HG03108 (cell line): ENCODE results near the gene ORM1.
"Not testable (repeated sequence)": the region's sequence is repeated elsewhere in the genome, so short reads cannot be mapped to it uniquely, and the experiment has no call there.

Source experiments
- ATAC-seq: cut with Tn5 transposase; IDR thresholded peaks from one replicate; pipeline ENCODE4 v1.9.1; 2021; ENCODE audit warnings: moderate library complexity; ENCODE audit not compliant: unreplicated experiment

Gene ORM1

DNA sequence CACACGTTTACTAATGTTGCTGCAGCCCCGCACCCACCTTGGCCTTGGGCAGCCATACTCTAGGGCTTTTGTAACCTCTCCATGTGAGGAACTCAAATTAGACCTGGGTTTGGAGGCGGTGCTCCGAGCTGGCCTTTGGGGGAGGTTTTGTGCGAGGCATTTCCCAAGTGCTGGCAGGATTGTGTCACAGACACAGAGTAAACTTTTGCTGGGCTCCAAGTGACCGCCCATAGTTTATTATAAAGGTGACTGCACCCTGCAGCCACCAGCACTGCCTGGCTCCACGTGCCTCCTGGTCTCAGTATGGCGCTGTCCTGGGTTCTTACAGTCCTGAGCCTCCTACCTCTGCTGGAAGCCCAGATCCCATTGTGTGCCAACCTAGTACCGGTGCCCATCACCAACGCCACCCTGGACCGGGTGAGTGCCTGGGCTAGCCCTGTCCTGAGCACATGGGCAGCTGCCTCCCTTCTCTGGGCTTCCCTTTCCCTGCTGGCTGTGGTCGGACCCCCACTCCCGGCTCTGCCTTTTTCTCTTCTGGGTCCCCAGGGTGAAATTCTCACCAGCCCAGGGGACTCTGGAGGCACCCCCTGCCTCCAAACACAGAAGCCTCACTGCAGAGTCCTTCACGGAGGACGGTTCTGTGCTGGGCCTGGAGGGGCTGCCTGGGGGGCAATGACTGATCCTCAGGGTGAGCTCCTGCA is at the start of gene ORM1:
Gene ORM1, plus strand, starts transcription at position 268 of the 701 bp plus-strand sequence. Its CDS starts 36 bp downstream, at position 304.
- not testable (repeated sequence) for ATAC-seq

DNA sequence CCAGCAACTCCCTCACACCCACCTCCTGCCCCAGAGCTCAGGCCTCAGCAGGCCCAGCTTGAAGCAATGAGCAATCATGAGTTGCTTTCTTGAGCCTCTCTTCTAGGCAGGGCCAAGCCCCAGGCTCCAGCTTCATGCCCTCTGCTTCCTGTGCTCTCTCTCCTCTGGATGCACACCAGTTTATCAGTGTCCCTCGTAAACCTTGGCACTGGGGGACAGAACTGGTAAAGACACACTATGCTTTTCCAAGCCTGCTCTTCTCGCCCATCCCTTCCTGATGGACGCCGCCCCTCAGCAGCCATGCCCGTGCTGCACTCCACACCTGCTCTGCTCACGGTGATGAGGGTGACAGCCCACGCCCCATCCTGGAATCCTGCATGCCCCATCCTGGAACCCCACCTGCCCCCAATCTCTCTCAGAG is 49.4 kb upstream of the ORM1 start:
- ATAC-seq = no peak

DNA sequence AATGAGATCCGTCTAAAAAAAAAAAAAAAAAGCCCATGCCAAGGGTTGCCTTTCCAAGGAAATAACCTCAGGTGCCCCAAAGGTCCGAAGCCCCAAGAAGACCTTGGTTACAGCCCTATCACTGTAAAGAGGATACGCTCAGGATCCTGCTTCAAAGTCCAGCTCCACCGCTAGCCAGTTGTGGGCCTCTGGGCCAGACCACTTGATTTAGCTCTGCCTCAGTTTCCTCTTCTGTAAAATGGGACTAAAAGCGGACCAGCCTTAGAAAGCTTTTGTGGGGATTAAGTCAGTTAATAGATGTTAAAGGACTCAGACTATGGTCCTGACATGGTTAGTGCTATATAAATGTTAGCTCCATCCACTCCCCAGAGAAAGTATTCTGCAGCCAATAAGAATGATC is 48.7 kb upstream of the ORM1 start:
- ATAC-seq = no peak

DNA sequence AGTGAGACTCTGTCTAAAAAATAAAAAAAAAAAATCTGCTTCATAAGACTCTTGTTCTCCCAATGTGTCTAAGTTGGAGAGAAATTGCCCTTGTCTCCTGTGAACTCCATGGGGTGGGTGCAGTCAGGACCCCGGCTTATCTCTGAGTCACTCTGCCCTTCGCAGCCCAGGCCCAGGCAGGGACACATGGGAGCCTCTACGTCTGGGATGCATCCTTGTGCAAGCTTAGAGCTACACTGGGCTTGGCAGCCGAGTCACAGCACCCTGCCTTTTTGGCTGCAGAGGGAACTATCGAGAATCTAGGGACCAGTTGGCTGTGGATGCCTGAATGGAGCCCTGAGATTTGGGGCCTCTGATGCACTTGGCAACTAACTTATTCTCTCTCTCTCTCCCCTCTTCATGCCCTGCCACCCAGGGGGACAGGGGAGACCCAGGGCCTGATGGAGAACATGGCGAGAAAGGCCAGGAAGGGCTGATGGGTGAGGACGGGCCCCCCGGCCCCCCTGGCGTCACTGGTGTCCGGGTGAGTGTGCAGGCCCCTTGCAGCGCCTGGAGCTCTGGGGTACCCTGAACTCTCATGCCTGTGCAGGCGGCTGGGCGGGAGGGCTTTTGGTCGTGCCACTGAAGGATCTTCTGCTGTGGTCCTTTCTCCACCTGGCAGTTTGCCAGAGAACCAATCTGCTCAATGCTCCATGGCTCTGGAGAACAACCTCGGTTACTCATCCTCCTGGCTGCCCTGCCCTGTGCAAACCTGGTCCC is 47.5 kb upstream of the ORM1 start:
- ATAC-seq = no peak

DNA sequence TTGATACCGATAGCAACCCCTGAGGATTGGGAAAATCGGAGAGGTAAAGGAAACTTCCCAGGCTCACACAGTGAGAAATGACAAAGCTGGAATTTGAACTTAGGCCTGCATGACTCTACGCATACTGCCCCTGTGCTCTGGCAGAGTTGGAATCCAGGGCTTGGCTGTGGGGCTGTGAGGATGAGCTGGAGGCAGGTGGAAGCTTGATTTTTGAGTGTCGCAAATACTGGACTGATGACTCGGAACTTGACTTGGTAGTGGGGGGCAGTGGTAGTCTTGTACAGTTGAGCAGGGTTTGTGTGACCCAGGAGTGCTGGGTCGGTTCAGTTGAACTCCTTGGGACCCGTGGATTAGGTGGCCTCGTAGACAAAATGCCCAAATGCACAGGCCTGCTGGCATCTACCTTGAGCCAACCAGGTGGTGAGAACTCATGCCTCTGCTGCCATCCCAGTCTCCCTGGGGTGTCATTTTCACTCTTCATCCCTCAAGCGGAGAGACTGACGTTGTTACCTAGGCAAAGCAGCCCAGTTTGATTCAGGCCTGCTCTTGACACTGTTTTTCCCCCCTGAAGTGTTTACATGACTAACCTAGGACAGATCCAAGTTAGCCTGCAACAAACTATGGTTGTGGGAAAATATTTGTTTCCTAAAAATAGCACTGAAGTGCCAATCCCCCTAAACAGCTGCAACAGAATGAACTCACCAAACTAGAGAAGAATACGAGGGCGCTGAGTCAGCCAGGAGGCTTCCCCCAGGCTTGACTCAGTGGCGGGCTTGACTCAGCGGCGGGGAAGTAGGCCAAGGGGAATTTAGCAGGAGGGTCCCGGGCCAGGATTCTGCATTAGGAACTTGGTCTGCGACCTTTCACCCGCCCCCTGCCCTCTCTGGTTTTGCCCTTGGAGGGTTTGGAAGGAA is 45.7 kb upstream of the ORM1 start:
- ATAC-seq = no peak

DNA sequence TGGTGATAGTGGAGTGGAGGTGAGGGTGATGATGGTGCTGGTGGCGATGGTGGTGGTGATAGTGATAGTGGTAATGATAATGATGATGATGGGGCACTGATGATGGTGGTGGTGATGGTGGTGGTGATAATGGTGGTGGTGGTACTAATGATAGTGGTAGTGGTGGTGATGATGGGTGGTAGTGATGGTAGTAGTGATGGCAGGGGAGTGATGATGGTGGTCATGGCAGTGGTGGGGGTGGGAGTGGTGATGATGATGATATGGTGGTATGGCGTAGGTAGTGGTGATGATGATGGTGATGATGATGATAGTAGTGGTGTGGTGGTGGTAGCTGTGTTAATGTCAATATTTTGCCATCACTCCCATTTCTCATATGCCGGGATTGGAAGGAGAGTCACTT is 44.5 kb upstream of the ORM1 start:
- no peak for ATAC-seq

DNA sequence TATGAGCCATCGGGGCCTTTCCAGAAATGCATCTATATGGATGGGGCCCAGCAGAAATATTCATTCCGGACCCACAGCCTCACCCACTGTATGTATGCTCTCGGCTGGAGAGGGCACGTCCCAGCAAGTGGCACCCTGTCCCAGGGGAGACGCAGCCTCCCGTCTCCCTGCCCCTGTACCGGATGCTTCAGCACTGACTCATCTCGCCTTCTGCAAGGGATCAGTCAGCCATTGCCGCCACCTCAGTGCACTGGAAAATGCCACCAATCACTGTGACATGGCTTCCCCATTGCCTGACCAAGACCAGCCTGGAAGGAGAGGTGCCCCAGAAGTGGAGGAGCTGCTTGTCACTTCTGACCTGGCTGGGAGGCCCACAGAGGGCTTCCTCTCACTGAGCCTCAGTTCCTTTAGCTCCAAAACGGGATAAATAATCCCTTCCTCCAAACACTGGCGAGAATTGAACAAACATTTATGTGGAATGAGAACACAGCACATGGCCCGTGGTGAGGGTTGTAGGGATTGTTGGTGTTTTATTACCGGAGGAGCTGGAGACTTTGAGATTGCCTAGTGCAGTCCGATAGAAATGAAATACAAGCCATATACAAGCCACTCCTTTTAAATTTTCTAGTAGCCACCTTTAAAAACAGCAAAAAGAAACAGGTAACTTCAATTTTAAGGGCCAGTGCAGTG is 43.9 kb upstream of the ORM1 start:
- ATAC-seq = no peak

DNA sequence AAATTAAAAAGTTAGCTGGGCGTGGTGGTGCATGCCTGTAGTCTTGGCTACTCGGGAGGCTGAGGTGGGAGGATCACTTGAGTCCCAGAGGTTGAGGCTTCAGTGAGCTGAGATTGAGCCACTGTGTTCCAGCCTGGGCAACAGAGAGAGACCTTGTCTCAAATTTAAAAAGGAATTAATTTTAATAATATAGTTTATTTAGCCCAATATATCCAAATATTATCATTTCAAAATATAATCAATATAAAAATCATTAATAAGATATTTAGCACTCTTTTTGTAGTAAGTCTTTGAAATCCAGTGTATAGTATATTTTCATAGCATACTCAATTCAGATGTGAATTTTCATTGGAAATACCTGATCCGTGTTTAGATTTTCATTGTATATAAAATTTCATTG is 43.2 kb upstream of the ORM1 start:
- no peak for ATAC-seq

DNA sequence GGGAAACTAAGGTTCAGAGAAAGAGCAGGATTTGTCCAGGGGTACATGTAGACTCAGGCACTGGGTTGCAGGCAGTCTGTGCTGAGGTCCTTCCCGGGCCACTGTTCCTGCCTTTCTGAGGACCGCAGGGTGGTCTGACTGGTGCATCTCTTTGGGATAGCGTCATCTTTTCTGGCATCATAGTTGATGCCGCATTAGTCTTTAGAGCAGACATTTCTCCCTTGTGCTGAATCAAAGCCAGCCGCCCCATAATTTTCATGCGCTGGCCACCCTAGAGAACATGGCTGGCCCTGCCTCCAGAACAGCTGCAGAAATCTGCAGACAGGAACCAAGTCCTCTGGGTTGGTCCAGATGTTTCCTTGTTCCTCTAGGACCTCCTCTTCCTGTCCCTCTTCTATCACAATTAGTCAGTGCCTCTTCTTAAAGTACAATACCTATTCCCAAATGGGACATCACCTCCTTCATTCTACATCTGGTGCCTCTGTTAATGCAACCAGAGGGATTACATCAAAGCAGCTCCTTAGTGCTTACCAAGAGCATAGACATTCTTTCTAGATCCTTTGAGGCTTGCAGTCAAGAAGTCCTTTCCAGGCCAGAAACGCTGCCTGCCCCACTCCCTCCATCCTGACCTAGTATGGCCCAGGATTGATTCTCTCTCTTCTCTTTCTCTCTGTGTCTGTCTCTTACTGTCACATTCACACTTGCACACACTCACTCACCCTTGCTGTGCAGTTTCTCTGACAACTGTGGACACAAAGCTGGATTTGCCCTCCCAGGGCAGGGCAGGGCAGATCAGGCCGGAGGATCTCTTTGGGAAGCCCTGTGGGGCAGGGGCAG is 42.0 kb upstream of the ORM1 start:
- ATAC-seq = no peak

DNA sequence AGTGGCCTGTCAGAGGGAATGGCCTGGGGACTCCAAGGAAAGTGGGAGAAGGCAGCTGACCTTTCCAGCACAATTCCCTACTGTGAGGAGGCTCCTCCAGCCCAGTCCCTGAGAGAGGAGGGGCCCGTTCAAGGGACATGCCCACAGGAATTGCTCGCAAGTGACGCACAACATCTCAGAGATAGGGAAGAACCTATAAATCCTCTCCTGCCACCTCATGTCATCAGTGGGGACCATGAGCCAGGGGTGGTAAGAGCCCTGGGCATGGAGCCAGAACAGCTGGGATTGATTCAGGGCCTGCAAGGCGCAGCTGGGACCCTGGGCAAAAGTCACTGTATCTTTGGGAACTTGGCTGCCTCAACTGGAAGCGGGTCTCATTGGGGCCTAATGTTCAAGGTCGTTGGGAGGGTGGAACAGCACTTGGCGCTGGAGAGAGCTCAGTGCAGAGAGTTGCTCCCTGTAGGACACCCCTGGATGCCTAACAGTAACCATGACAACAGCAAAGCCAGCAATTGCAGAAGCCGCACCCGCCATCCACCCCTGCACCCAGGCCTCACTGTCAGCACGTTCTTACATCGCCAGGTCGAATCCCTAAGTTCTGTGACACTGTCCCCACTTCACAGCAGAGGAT is 41.3 kb upstream of the ORM1 start:
- no peak for ATAC-seq

DNA sequence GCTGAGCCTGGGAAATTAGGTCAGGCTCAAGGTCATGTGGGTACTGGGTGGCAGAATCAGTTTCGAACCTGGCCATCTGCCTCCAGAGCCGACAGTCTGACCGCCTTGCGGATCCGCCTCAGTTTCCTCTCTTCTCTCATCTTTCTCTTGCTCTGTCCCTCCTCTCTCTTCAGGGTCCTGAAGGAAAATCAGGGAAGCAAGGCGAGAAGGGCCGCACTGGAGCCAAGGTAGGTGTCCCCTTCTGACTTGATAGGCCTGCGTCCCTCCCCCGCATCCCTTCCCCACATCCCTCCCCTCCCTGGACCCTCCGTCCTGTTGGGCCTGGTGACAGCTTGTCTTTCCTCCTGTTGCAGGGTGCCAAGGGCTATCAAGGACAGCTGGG is 40.8 kb upstream of the ORM1 start:
- no peak for ATAC-seq

DNA sequence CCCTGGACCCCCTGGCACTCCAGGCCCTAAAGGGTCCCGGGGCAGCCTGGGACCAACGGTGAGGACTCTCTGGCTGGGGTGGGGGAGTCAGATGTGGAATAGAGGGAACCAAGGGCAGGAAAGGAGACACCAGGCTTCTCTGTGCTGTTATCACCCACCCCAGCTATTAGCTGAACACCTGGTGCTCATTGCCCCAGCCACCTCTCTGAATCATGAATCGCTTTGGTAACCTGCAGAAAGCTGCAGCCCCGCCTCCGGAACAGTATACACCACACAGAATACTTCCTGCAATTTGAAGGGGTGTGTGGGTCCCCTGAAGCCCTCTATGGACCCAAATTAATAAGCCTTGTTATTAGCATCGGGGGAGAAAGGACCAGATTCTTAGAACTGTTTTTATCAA is 40.4 kb upstream of the ORM1 start:
- no peak for ATAC-seq

DNA sequence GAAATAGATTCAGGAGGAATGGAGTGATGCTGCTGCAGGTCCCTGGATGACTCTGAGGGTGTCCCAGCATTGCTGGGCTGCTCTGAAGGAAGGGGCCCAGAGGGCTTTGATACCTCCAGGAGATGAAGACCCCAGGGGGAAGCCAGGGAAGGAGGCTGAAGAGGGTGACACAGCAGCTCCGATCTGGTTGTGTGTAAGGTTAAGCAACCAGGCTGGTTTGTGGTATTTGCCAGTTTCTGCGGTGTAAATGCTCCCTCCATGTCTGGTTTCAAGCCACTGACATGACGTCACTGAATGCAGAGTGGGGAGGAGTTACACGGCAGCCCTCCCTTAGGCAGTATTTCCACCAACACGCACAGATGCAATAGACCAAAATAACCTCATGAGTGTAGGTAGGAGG is 40.0 kb upstream of the ORM1 start:
- no peak for ATAC-seq

DNA sequence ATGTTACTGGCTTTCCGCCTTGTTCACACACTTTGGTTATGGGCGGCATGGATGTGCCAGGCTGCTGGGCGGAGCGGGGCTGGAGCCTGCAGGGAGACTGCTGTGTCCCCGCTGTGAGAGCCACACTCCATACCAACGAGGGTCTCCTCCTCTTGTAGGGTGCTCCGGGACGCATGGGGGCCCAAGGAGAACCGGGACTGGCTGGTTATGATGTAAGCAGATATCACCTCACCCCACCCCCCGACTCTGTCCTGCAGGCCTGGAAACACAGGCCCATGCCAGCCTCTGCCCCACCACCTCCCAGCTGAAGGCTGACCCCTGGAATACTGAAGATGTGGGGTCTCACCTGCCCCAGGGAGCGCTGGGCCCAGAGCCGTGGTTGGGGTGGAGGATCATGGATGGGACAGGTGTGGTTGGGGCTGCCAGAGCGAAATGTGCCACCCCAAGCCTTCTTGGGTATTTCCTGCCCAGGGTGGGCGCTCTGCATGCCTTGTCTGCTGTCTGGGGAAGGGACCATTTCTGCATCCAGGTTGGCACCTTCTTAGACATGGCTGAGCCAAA is 39.3 kb upstream of the ORM1 start:
- no peak for ATAC-seq

DNA sequence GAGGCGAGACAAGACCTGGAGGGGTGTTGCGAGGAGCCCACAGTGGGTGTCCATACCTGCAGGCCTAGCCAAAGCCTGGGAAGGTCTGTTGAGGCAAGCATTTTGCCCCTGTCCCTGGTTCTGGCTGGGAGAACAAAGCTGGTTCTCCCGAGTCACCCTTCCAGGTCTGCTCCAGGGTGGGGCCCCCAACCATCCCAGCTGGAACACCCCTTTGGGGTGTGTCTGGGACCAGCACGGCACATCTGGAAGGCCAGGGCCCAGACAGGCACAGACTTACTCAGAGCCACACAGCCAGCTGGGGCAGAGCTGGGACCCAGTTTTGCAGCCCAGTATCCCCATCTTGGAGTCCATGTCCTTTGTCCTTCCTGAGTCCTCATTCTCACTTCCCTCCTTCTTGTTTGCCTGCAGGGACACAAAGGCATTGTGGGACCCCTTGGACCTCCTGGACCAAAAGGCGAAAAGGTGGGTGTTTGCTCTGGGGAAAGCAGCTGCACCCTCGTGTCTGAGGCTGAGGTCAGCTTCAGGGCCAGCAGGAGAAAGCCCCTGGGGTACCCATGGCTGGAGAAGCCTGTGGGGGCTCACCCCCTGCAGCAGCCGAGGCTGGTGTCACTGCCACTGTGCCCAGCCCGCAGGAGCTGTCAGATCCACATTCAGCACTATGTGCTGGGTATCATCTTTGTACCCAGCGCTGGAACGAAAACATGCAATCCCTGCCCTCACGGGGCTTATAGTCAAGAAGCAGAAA is 38.4 kb upstream of the ORM1 start:
- ATAC-seq = no peak

DNA sequence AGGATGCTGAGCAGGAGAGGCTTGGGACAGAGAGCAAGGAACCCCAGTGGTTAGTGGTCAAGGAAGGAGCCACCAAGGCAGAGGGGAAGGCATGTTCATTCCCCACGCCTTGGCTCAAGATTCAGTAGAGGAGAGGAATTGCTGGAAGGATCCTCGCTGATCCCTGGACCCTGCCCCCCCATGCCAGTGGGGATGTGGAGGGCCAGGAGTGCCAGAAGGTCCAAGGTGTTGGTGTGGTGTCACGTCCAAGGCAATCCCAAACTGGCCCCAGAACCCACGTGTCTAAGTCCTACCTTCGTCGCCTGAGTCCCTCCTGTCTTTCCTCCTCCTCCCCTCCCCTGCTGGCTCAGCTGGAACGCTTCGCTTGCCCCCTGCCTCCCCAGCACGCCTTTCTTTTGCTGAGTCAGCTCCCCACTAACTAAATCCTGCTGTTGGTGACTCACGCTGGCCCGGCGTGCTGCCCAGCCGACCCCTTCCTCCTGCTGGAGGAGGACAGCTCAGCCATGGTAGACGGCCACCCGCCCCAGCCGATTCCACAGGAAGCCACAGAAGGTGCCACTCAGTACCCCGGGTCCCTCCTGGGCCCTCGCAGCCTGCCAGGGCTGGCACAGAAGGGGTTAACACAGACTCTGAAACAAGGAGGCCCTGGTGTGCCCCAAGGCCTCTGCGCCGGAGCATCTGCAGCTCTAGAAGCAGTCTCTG is 37.6 kb upstream of the ORM1 start:
- no peak for ATAC-seq

DNA sequence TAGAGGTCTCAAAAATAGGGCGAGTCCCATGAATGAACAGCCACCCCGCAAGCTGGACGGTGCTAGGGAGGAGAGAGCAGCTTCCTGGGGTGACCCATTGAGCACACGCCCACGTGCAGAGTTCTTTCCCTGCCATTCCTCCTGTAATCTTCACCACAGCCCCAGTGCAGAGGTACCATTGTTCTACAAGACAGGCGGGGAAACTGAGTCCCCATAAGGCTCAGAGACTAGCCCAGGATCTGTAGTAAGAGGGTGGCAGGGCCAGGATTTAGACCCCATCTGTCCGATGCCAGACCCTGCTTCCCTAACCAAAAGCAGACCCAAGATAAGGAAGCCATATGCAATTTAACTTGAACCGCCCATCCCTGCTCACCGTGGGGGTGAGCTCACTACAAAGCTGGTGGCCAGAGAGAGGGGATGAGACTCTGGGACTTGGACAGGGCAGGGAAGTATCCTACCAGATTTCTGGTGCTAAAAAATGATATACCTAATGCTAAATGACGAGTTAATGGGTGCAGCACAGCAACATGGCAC is 36.7 kb upstream of the ORM1 start:
- ATAC-seq = no peak
